HEK293 (cell line): ENCODE measurements around the gene CDH22.

Experiments
- CTCF ChIA-PET: fragments of 350-600 bp; formaldehyde crosslinking; extraction: SDS; loops from one replicate; lab custom pipeline; 2021; ENCODE audit warnings: antibody characterized with exemption; lab: Yijun Ruan, JAX
- POLR2A ChIA-PET: fragments of 300-600 bp; formaldehyde crosslinking; extraction: SDS; loops from one replicate; lab custom pipeline; 2020; ENCODE audit warnings: antibody characterized with exemption, inconsistent platforms; lab: Yijun Ruan, JAX
- H3K27ac ChIP-seq: fragments of 200-500 bp; sonication (Bioruptor generic); 2 replicates; pipeline ENCODE4 v1.5.1; 2014; ENCODE audit warnings: low read depth, low read length, control low read depth, inconsistent platforms; ENCODE audit errors: extremely low read depth
- H3K36me3 ChIP-seq, 2 experiments: fragments of 200-500 bp in 1 of 2; sonication (Bioruptor generic) in 1 of 2; 1 replicate in 1 of 2; 2 replicates in 1 of 2; pipeline ENCODE4 v1.5.1; 2014 to 2017; ENCODE audit warnings: inconsistent platforms in 2 of 2, low read length in 2 of 2; ENCODE audit not compliant: control insufficient read depth in 2 of 2, insufficient read depth in 1 of 2
- H3K4me1 ChIP-seq: fragments of 200-500 bp; sonication (Bioruptor generic); 2 replicates; pipeline ENCODE4 v1.5.1; 2014; ENCODE audit warnings: mild to moderate bottlenecking, low read length, inconsistent platforms; ENCODE audit not compliant: control insufficient read depth, insufficient read depth
- H3K4me3 ChIP-seq: 2 replicates; pipeline ENCODE4 v1.5.1; 2011; ENCODE audit warnings: low read depth, mild to moderate bottlenecking, control low read depth, low read length, moderate library complexity
- H3K9me3 ChIP-seq: fragments of 200-500 bp; sonication (Bioruptor generic); 2 replicates; pipeline ENCODE4 v1.5.1; 2014; ENCODE audit warnings: low read depth, low read length, inconsistent platforms; ENCODE audit not compliant: control insufficient read depth, insufficient read depth
- BCL11A ChIP-seq: fragments of 450-650 bp; formaldehyde crosslinking; IDR thresholded peaks from 2 replicates; pipeline ENCODE4 v1.5.1; 2016; ENCODE audit warnings: low read depth, missing biosample characterization, missing genetic modification characterization
- EGR2 ChIP-seq: fragments of 450-650 bp; formaldehyde crosslinking; IDR thresholded peaks from 2 replicates; pipeline ENCODE4 v1.5.1; 2016; ENCODE audit warnings: low read depth, missing biosample characterization, missing genetic modification characterization
- GLIS2 ChIP-seq: fragments of 450-650 bp; formaldehyde crosslinking; IDR thresholded peaks from 2 replicates; pipeline ENCODE4 v1.5.1; 2016; ENCODE audit warnings: missing biosample characterization, missing genetic modification characterization
- KLF7 ChIP-seq: fragments of 450-650 bp; formaldehyde crosslinking; IDR thresholded peaks from 2 replicates; pipeline ENCODE4 v1.5.1; 2016; ENCODE audit warnings: missing biosample characterization, missing genetic modification characterization, borderline replicate concordance
- PRDM1 ChIP-seq: fragments of 450-650 bp; formaldehyde crosslinking; IDR thresholded peaks from 2 replicates; pipeline ENCODE4; 2016; ENCODE audit warnings: missing biosample characterization, missing genetic modification characterization
- PRDM10 ChIP-seq: fragments of 450-650 bp; formaldehyde crosslinking; IDR thresholded peaks from 2 replicates; pipeline ENCODE4 v1.5.1; 2016; ENCODE audit warnings: missing biosample characterization, missing genetic modification characterization
- SP2 ChIP-seq: fragments of 450-650 bp; formaldehyde crosslinking; IDR thresholded peaks from 2 replicates; pipeline ENCODE4 v1.5.1; 2016; ENCODE audit warnings: missing biosample characterization, missing genetic modification characterization
- ZBTB7A ChIP-seq: fragments of 450-650 bp; formaldehyde crosslinking; IDR thresholded peaks from 2 replicates; pipeline ENCODE4 v1.5.1; 2016; ENCODE audit warnings: low read depth, missing biosample characterization, missing genetic modification characterization
- ZFHX2 ChIP-seq: fragments of 450-650 bp; formaldehyde crosslinking; conservative IDR thresholded peaks from 2 replicates; pipeline ENCODE4 v1.5.1; 2016; ENCODE audit warnings: missing biosample characterization, missing genetic modification characterization
- ZNF157 ChIP-seq: fragments of 450-650 bp; formaldehyde crosslinking; IDR thresholded peaks from 2 replicates; pipeline ENCODE4 v1.5.1; 2016; ENCODE audit warnings: missing biosample characterization, missing genetic modification characterization
- ZNF266 ChIP-seq: fragments of 450-650 bp; formaldehyde crosslinking; IDR thresholded peaks from 2 replicates; pipeline ENCODE4 v1.5.1; 2016; ENCODE audit warnings: missing biosample characterization, missing genetic modification characterization, low read depth
- ZNF302 ChIP-seq: fragments of 450-650 bp; formaldehyde crosslinking; IDR thresholded peaks from 2 replicates; pipeline ENCODE4 v1.5.1; 2016; ENCODE audit warnings: missing biosample characterization, missing genetic modification characterization, low read depth
- ZNF354C ChIP-seq: fragments of 450-650 bp; formaldehyde crosslinking; IDR thresholded peaks from 2 replicates; pipeline ENCODE4 v1.5.1; 2016; ENCODE audit warnings: missing biosample characterization, missing genetic modification characterization, low read depth, borderline replicate concordance
- ZNF423 ChIP-seq: fragments of 450-650 bp; formaldehyde crosslinking; IDR thresholded peaks from 2 replicates; pipeline ENCODE4 v1.5.1; 2016; ENCODE audit warnings: missing biosample characterization, missing genetic modification characterization
- ZNF449 ChIP-seq: fragments of 450-650 bp; formaldehyde crosslinking; IDR thresholded peaks from 2 replicates; pipeline ENCODE4 v1.5.1; 2017; ENCODE audit warnings: missing biosample characterization, mild to moderate bottlenecking, missing genetic modification characterization, moderate library complexity
- ZNF560 ChIP-seq: fragments of 450-650 bp; formaldehyde crosslinking; IDR thresholded peaks from 2 replicates; pipeline ENCODE4 v1.5.1; 2017; ENCODE audit warnings: missing biosample characterization, missing genetic modification characterization, borderline replicate concordance
- ZNF561 ChIP-seq: fragments of 450-650 bp; IDR thresholded peaks from 2 replicates; pipeline ENCODE4 v1.5.1; 2018; ENCODE audit warnings: missing biosample characterization, missing genetic modification characterization, borderline replicate concordance
- ZNF580 ChIP-seq: fragments of 450-650 bp; formaldehyde crosslinking; IDR thresholded peaks from 2 replicates; pipeline ENCODE4 v1.5.1; 2016; ENCODE audit warnings: missing biosample characterization, missing genetic modification characterization
- ZNF610 ChIP-seq: fragments of 450-650 bp; formaldehyde crosslinking; IDR thresholded peaks from 2 replicates; pipeline ENCODE4 v1.5.1; 2016; ENCODE audit warnings: missing biosample characterization, missing genetic modification characterization, borderline replicate concordance
- ZNF670 ChIP-seq: fragments of 450-650 bp; formaldehyde crosslinking; IDR thresholded peaks from 2 replicates; pipeline ENCODE4 v1.5.1; 2016; ENCODE audit warnings: missing biosample characterization, missing genetic modification characterization, low read depth
- ZNF76 ChIP-seq: fragments of 450-650 bp; formaldehyde crosslinking; IDR thresholded peaks from 2 replicates; pipeline ENCODE4; 2016; ENCODE audit warnings: low read depth, missing biosample characterization, missing genetic modification characterization, borderline replicate concordance
- ZSCAN16 ChIP-seq: fragments of 450-650 bp; formaldehyde crosslinking; IDR thresholded peaks from 2 replicates; pipeline ENCODE4 v1.5.1; 2016; ENCODE audit warnings: missing biosample characterization, missing genetic modification characterization
- TF ChIP-seq, protein P1 (sequence below): fragments of 450-650 bp; IDR thresholded peaks from 2 replicates; pipeline ENCODE4 v1.5.1; 2018; ENCODE audit warnings: missing biosample characterization, missing genetic modification characterization
- TF ChIP-seq, protein P2 (sequence below): fragments of 450-650 bp; formaldehyde crosslinking; IDR thresholded peaks from 2 replicates; pipeline ENCODE4; 2016; ENCODE audit warnings: missing biosample characterization, missing genetic modification characterization

The CDH22 gene

GRCh38 chr20:46172961-46173536, 135.2 kb downstream of the CDH22 start:
- Histone ChIP-seq H3K36me3 (no peaks in the 10 kb centered on the region), H3K4me3 (no peak overlapping the region), H3K27ac (no peak overlapping the region), H3K4me1 (no peaks in the 10 kb centered on the region), H3K9me3 (no peaks in the 10 kb centered on the region)
- no peak for TF ChIP-seq ZBTB7A
- no peak for TF ChIP-seq GLIS2 (tag by site-specific recombination)
- TF ChIP-seq ZFHX2 (tag by site-specific recombination): peak; percentile 61
- TF ChIP-seq SP2 (tag by site-specific recombination): no peak
- TF ChIP-seq EGR2 (tag by site-specific recombination): peak; percentile 56; the same call in 1 of the 2 replicates
- TF ChIP-seq, protein P1, sequence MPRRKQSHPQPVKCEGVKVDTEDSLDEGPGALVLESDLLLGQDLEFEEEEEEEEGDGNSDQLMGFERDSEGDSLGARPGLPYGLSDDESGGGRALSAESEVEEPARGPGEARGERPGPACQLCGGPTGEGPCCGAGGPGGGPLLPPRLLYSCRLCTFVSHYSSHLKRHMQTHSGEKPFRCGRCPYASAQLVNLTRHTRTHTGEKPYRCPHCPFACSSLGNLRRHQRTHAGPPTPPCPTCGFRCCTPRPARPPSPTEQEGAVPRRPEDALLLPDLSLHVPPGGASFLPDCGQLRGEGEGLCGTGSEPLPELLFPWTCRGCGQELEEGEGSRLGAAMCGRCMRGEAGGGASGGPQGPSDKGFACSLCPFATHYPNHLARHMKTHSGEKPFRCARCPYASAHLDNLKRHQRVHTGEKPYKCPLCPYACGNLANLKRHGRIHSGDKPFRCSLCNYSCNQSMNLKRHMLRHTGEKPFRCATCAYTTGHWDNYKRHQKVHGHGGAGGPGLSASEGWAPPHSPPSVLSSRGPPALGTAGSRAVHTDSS (tag by site-specific recombination): no peak
- no peak for TF ChIP-seq KLF7 (tag by site-specific recombination)
- TF ChIP-seq PRDM10 (tag by site-specific recombination): peak; percentile 54
- TF ChIP-seq ZNF560 (tag by site-specific recombination): no peak
- TF ChIP-seq ZNF157 (tag by site-specific recombination): no peak
- CTCF ChIA-PET: interaction anchor here (0.7 to 3.1 kb wide), 8 partner anchors 8 to 175 kb away, joined by 3 to 10 read pairs (median 5); no protein-coding TSS in a partner anchor
- POLR2A ChIA-PET: no interaction called here

DNA sequence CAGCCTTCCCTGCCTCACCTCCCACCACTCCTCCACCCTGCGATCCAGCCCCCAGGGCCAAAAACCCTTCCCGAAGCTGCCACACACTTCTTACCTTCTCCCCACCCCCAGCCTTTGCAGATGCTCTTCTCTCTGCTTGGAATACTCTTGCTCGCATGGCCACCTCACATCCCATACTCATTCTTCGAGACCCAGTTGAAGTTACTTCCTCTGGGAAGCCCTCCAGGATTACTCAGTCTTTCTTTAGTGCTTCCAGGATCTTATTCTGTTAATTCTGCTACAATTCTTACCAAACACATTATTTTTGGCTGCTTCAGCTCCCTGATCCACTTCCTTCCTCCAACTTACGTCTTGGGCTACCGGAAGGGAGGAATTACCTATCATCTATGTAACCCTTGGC, 135.8 kb downstream of the CDH22 start:
- H3K4me1 ChIP-seq: no peaks in the 10 kb centered on the region
- no peaks in the 10 kb centered on the region for H3K9me3 ChIP-seq
- H3K27ac ChIP-seq: no peak overlapping the region
- no peak overlapping the region for H3K4me3 ChIP-seq
- POLR2A ChIA-PET: no interaction called here
- TF ChIP-seq PRDM1 (tag by site-specific recombination): no peak
- TF ChIP-seq ZSCAN16 (tag by site-specific recombination): no peak
- no peak for TF ChIP-seq ZNF302 (tag by site-specific recombination)
- no peak for TF ChIP-seq ZNF670
- no peak for TF ChIP-seq ZNF423 (tag by site-specific recombination)
- TF ChIP-seq ZNF76 (tag by site-specific recombination): no peak
- TF ChIP-seq ZNF610: no peak
- TF ChIP-seq ZNF354C: no peak
- TF ChIP-seq ZNF449 (tag by site-specific recombination): no peak
- TF ChIP-seq BCL11A (tag by site-specific recombination): no peak
- TF ChIP-seq ZNF580: no peak
- TF ChIP-seq ZNF266: no peak
- TF ChIP-seq, protein P2, sequence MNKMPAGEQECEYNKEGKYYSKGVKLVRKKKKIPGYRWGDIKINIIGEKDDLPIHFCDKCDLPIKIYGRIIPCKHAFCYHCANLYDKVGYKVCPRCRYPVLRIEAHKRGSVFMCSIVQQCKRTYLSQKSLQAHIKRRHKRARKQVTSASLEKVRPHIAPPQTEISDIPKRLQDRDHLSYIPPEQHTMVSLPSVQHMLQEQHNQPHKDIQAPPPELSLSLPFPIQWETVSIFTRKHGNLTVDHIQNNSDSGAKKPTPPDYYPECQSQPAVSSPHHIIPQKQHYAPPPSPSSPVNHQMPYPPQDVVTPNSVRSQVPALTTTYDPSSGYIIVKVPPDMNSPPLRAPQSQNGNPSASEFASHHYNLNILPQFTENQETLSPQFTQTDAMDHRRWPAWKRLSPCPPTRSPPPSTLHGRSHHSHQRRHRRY (tag by site-specific recombination): no peak
- no peak for TF ChIP-seq ZNF561 (tag by site-specific recombination)
- H3K36me3 ChIP-seq: no peaks in the 10 kb centered on the region
- CTCF ChIA-PET: interaction anchor here (0.7 to 3.1 kb wide), 7 partner anchors 8 to 177 kb away, joined by 3 to 10 read pairs (median 4); no protein-coding TSS in a partner anchor
